HG03520 (cell line): ENCODE results near the gene MMAB.

Source experiments
- ATAC-seq: cut with Tn5 transposase; IDR thresholded peaks from one replicate; pipeline ENCODE4 v1.9.1; 2021; ENCODE audit warnings: mild to moderate bottlenecking, moderate library complexity; ENCODE audit not compliant: unreplicated experiment

MMAB gene

GRCh38 chr12:109573029-109573913 lies at the start of gene MMAB, which contains the start of gene MVK:
MMAB (minus strand) TSS chr12:109573504; CDS start chr12:109573480, 24 bp downstream.
MVK (plus strand) TSS chr12:109573794; CDS start chr12:109574823, 1,029 bp downstream.
- ATAC-seq = peak; percentile 95

- no peak for ATAC-seq
Observed at GRCh38 chr12:109621901-109622364, 48.6 kb upstream of the MMAB start.

- ATAC-seq = no peak
Observed at GRCh38 chr12:109621211-109621694, 47.9 kb upstream of the MMAB start.

GRCh38 chr12:109619002-109619604 lies 45.8 kb upstream of the MMAB start:
- ATAC-seq = no peak

GRCh38 chr12:109618082-109618481 lies 44.8 kb upstream of the MMAB start:
- no peak for ATAC-seq

- no peak for ATAC-seq
Observed at GRCh38 chr12:109617491-109617890, 44.2 kb upstream of the MMAB start.

GRCh38 chr12:109615556-109616229 lies 42.4 kb upstream of the MMAB start:
- ATAC-seq = no peak

- ATAC-seq = no peak
Observed at GRCh38 chr12:109613649-109614455, 40.5 kb upstream of the MMAB start.

GRCh38 chr12:109612975-109613502 lies 39.7 kb upstream of the MMAB start:
- no peak for ATAC-seq

- no peak for ATAC-seq
Observed at GRCh38 chr12:109612003-109612402, 38.7 kb upstream of the MMAB start.

GRCh38 chr12:109611223-109611622 lies 37.9 kb upstream of the MMAB start:
- ATAC-seq = no peak

GRCh38 chr12:109610523-109610922 lies 37.2 kb upstream of the MMAB start:
- no peak for ATAC-seq

- no peak for ATAC-seq
Observed at GRCh38 chr12:109609342-109609741, 36.0 kb upstream of the MMAB start.

GRCh38 chr12:109608793-109609192 lies 35.5 kb upstream of the MMAB start:
- no peak for ATAC-seq

- ATAC-seq = no peak
Observed at GRCh38 chr12:109608270-109608669, 35.0 kb upstream of the MMAB start.

- no peak for ATAC-seq
Observed at GRCh38 chr12:109607618-109608017, 34.3 kb upstream of the MMAB start.

- ATAC-seq = no peak
Observed at GRCh38 chr12:109606320-109607028, 33.2 kb upstream of the MMAB start.

GRCh38 chr12:109605599-109606228 lies 32.4 kb upstream of the MMAB start:
- no peak for ATAC-seq

- no peak for ATAC-seq
Observed at GRCh38 chr12:109605016-109605415, 31.7 kb upstream of the MMAB start.
